ENCODE results near the gene LRTM1. TPM values are rescaled to one million over a fixed set of nuclear protein-coding genes. Genes with fewer than 3 reads are reported as not detected.

LRTM1 gene
- polyA plus RNA-seq, 2 of the 4 experiments (the other 2 are of a cell fraction) = not detected

DNA sequence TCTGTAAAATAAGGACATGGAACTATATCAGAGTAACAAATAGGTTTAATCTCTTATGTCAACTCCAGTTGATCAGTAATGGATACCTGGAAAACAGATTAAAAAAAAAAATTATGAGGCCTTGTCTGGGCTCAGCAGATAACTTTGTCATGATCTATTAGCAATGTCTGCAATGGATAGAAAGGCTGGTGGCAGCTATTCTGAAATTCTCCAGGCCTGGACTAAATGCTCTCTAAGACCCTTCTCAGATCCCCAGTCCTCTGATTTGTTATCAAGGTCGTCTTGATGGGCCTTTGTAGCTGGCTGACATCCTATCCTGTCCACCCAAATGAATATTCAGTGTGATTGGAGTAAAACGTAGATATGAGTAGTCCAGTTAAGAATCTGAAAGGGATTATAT is 13.7 kb downstream of the LRTM1 start:
- FAIRE-seq (no peak), DNase-seq (ENCODE audit: low read depth in 1 of 2, low spot score in 1 of 2) (no peak), ATAC-seq (no peak)
- TF ChIP-seq HDAC2 (IDR thresholded peaks at IDR 0.05) (no peak), TFCP2L1 (CRISPR knock-in tag; IDR thresholded peaks at IDR 0.05) (no peak), MAZ (IDR thresholded peaks at IDR 0.05; ENCODE audit: borderline replicate concordance, low read depth, low read length) (no peak), MYC (IDR thresholded peaks at IDR 0.05; ENCODE audit: borderline replicate concordance, low read length) (no peak), POLR2AphosphoS2 (conservative IDR thresholded peaks at IDR 0.05; ENCODE audit: low read length) (no peak), PHF8 (IDR thresholded peaks at IDR 0.05; ENCODE audit: borderline replicate concordance, low read depth) (no peak), RARB (CRISPR knock-in tag; IDR thresholded peaks at IDR 0.05) (no peak), FOXS1 (CRISPR knock-in tag; IDR thresholded peaks at IDR 0.05) (no peak), KDM1A (IDR thresholded peaks at IDR 0.05; ENCODE audit: low read depth) (no peak), HEYL (CRISPR knock-in tag; IDR thresholded peaks at IDR 0.05) (no peak)
- TF ChIP-seq, protein P1, sequence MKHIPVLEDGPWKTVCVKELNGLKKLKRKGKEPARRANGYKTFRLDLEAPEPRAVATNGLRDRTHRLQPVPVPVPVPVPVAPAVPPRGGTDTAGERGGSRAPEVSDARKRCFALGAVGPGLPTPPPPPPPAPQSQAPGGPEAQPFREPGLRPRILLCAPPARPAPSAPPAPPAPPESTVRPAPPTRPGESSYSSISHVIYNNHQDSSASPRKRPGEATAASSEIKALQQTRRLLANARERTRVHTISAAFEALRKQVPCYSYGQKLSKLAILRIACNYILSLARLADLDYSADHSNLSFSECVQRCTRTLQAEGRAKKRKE (CRISPR knock-in tag; IDR thresholded peaks at IDR 0.05; ENCODE audit: low read depth) = no peak
- TF ChIP-seq, protein P2, sequence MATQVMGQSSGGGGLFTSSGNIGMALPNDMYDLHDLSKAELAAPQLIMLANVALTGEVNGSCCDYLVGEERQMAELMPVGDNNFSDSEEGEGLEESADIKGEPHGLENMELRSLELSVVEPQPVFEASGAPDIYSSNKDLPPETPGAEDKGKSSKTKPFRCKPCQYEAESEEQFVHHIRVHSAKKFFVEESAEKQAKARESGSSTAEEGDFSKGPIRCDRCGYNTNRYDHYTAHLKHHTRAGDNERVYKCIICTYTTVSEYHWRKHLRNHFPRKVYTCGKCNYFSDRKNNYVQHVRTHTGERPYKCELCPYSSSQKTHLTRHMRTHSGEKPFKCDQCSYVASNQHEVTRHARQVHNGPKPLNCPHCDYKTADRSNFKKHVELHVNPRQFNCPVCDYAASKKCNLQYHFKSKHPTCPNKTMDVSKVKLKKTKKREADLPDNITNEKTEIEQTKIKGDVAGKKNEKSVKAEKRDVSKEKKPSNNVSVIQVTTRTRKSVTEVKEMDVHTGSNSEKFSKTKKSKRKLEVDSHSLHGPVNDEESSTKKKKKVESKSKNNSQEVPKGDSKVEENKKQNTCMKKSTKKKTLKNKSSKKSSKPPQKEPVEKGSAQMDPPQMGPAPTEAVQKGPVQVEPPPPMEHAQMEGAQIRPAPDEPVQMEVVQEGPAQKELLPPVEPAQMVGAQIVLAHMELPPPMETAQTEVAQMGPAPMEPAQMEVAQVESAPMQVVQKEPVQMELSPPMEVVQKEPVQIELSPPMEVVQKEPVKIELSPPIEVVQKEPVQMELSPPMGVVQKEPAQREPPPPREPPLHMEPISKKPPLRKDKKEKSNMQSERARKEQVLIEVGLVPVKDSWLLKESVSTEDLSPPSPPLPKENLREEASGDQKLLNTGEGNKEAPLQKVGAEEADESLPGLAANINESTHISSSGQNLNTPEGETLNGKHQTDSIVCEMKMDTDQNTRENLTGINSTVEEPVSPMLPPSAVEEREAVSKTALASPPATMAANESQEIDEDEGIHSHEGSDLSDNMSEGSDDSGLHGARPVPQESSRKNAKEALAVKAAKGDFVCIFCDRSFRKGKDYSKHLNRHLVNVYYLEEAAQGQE (IDR thresholded peaks at IDR 0.05) = no peak
- Histone ChIP-seq H3K4me1 (no peaks in the 10 kb centered on the region), H3K4me2 (no peak overlapping the region), H3K27ac (no peak overlapping the region), H3K9me3 (no peaks in the 10 kb centered on the region), H3K4me3 (no peak overlapping the region)
- 18% methylated on average over 2 of the region's 2 CpGs for WGBS (ENCODE audit: missing lambda C conversion rate)
- ChIA-PET POLR2A (no interaction called here), CTCF (no interaction called here)

DNA sequence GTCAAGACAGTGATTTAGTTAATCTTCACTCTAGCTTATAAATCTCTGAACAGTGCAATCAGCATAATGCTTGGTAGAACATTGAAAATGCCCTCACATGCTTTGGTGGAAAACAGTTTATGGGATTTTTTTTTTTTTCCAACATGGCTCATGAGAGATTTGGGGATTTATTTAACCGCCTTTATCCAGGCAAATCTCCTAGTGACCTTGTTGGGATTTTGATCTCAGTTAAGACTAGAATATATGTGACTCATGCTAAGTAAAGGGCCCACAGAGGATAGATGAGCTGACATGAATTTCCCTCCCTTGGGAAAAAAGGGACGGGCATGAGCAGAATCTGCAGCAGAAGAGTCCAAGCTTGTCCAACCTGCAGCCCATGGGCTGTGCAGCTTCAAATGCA is 18.7 kb downstream of the LRTM1 start:
- FAIRE-seq = no peak
- Histone ChIP-seq H3K4me2 (no peak overlapping the region), H3K4me1 (no peaks in the 10 kb centered on the region), H3K27ac (no peak overlapping the region), H3K9me3 (no peaks in the 10 kb centered on the region), H3K4me3 (no peak overlapping the region)
- DNase-seq (ENCODE audit: low read depth in 1 of 2, low spot score in 1 of 2) = no peak
- CTCF ChIA-PET = no interaction called here
- ATAC-seq = no peak
- POLR2A ChIA-PET = interaction anchor here (0.6 kb wide), 1 partner anchor 212 kb away, joined by 5 read pairs; no protein-coding TSS in a partner anchor
- TF ChIP-seq HOXA7 (CRISPR knock-in tag; IDR thresholded peaks at IDR 0.05) (no peak), SMC3 (IDR thresholded peaks at IDR 0.05) (no peak), CHD4 (IDR thresholded peaks at IDR 0.05; ENCODE audit: borderline replicate concordance) (no peak), FOSL2 (IDR thresholded peaks at IDR 0.05) (no peak), FOSL2 (CRISPR knock-in tag; IDR thresholded peaks at IDR 0.05) (no peak), HEYL (CRISPR knock-in tag; IDR thresholded peaks at IDR 0.05) (no peak), EP300 (IDR thresholded peaks at IDR 0.05) (no peak), NFE2L2 (conservative IDR thresholded peaks at IDR 0.05; ENCODE audit: low read length) (no peak), MAZ (IDR thresholded peaks at IDR 0.05; ENCODE audit: borderline replicate concordance, low read depth, low read length) (no peak), POLR2AphosphoS2 (conservative IDR thresholded peaks at IDR 0.05; ENCODE audit: low read length) (no peak), FOXS1 (CRISPR knock-in tag; IDR thresholded peaks at IDR 0.05) (no peak), ZFP36 (IDR thresholded peaks at IDR 0.05; ENCODE audit: borderline replicate concordance, partially characterized antibody) (no peak), HOXB5 (CRISPR knock-in tag; IDR thresholded peaks at IDR 0.05) (no peak), RARB (CRISPR knock-in tag; IDR thresholded peaks at IDR 0.05) (no peak)
- TF ChIP-seq, protein P3, sequence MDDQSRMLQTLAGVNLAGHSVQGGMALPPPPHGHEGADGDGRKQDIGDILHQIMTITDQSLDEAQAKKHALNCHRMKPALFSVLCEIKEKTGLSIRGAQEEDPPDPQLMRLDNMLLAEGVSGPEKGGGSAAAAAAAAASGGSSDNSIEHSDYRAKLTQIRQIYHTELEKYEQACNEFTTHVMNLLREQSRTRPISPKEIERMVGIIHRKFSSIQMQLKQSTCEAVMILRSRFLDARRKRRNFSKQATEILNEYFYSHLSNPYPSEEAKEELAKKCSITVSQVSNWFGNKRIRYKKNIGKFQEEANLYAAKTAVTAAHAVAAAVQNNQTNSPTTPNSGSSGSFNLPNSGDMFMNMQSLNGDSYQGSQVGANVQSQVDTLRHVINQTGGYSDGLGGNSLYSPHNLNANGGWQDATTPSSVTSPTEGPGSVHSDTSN (IDR thresholded peaks at IDR 0.05) = no peak
- 32% methylated on average over 2 of the region's 2 CpGs for WGBS (ENCODE audit: missing lambda C conversion rate)

Data from A549 (cell line).